HG03432 (cell line): ENCODE results near the gene ANKRD44.
"Not testable (repeated sequence)": the region's sequence is repeated elsewhere in the genome, so short reads cannot be mapped to it uniquely, and the experiment has no call there.

Source experiments
- ATAC-seq: cut with Tn5 transposase; IDR thresholded peaks from one replicate; pipeline ENCODE4 v1.9.1; 2021; ENCODE audit warnings: mild to moderate bottlenecking, moderate library complexity; ENCODE audit not compliant: unreplicated experiment

Gene ANKRD44

GRCh38 chr2:197310271-197310985 lies at the start of gene ANKRD44:
Gene ANKRD44 (minus strand): TSS chr2:197310780. CDS start chr2:197310604, 176 bp downstream.
- ATAC-seq: peak; percentile 82

- ATAC-seq: no peak
Observed at GRCh38 chr2:197359859-197360258, 49.3 kb upstream of the ANKRD44 start.

- no peak for ATAC-seq
Observed at GRCh38 chr2:197358931-197359330, 48.4 kb upstream of the ANKRD44 start.

- ATAC-seq: no peak
Observed at GRCh38 chr2:197357986-197358385, 47.4 kb upstream of the ANKRD44 start.

GRCh38 chr2:197356136-197356535 lies 45.6 kb upstream of the ANKRD44 start:
- no peak for ATAC-seq

GRCh38 chr2:197354169-197354558 lies 43.6 kb upstream of the ANKRD44 start:
- ATAC-seq: no peak

GRCh38 chr2:197353393-197354168 lies 43.0 kb upstream of the ANKRD44 start:
- no peak for ATAC-seq

GRCh38 chr2:197349699-197350098 lies 39.1 kb upstream of the ANKRD44 start:
- no peak for ATAC-seq

- ATAC-seq: no peak
Observed at GRCh38 chr2:197348721-197349360, 38.3 kb upstream of the ANKRD44 start.

- no peak for ATAC-seq
Observed at GRCh38 chr2:197345846-197346370, 35.3 kb upstream of the ANKRD44 start.

GRCh38 chr2:197343968-197344367 lies 33.4 kb upstream of the ANKRD44 start:
- not testable (repeated sequence) for ATAC-seq

- ATAC-seq: no peak
Observed at GRCh38 chr2:197340591-197340990, 30.0 kb upstream of the ANKRD44 start.

GRCh38 chr2:197339496-197340220 lies 29.1 kb upstream of the ANKRD44 start:
- no peak for ATAC-seq

GRCh38 chr2:197339016-197339415 lies 28.4 kb upstream of the ANKRD44 start:
- ATAC-seq: no peak

- ATAC-seq: no peak
Observed at GRCh38 chr2:197332641-197333040, 22.1 kb upstream of the ANKRD44 start.

GRCh38 chr2:197328461-197328860 lies 17.9 kb upstream of the ANKRD44 start:
- no peak for ATAC-seq

GRCh38 chr2:197327472-197328098 lies 17.0 kb upstream of the ANKRD44 start:
- ATAC-seq: no peak

- no peak for ATAC-seq
Observed at GRCh38 chr2:197327073-197327471, 16.5 kb upstream of the ANKRD44 start.

GRCh38 chr2:197324801-197325200 lies 14.2 kb upstream of the ANKRD44 start:
- ATAC-seq: peak; percentile 90
